GM12892 (cell line): ENCODE measurements around the gene ANKS1B.

ENCODE experiments used
- POLR2A ChIP-seq: IDR thresholded peaks from 2 replicates; pipeline ENCODE4 v1.6.1; 2011; ENCODE audit warnings: low read depth, low read length, control low read depth
- TAF1 ChIP-seq: IDR thresholded peaks from 2 replicates; pipeline ENCODE4 v1.6.1; 2011; ENCODE audit warnings: low read depth, mild to moderate bottlenecking, control low read depth, low read length, borderline replicate concordance

- TF ChIP-seq POLR2A (no peak), TAF1 (no peak)
Observed at GRCh38 chr12:99598785-99599184, 386.0 kb downstream of the ANKS1B start.
